GM12864 (cell line): ENCODE data around the gene PLEKHF1.

Experiments
- DNase-seq: peaks from one replicate; pipeline ENCODE4 v3.0.0-alpha.2; 2011; ENCODE audit warnings: low read depth
- H3K4me3 ChIP-seq: 2 replicates; pipeline ENCODE4 v1.5.1; 2011; ENCODE audit warnings: mild to moderate bottlenecking, low read depth, low read length, control low read depth
- CTCF ChIP-seq: IDR thresholded peaks from 2 replicates; pipeline ENCODE4 v1.5.1; 2011; ENCODE audit warnings: low read depth, mild to moderate bottlenecking, moderate library complexity, low read length, control low read depth, inconsistent platforms; ENCODE audit errors: missing control alignments

Gene PLEKHF1

GRCh38 chr19:29712744-29713516 is 47.7 kb downstream of the PLEKHF1 start:
- no peak for DNase-seq

GRCh38 chr19:29714371-29714952 is 49.2 kb downstream of the PLEKHF1 start:
- DNase-seq = no peak
- TF ChIP-seq CTCF = no peak
- peak overlapping the region; percentile 95 for H3K4me3 ChIP-seq

More at GRCh38 chr19:29712744-29713516, 47.7 kb downstream of the PLEKHF1 start:
- no peak overlapping the region for H3K4me3 ChIP-seq
- no peak for TF ChIP-seq CTCF

DNA sequence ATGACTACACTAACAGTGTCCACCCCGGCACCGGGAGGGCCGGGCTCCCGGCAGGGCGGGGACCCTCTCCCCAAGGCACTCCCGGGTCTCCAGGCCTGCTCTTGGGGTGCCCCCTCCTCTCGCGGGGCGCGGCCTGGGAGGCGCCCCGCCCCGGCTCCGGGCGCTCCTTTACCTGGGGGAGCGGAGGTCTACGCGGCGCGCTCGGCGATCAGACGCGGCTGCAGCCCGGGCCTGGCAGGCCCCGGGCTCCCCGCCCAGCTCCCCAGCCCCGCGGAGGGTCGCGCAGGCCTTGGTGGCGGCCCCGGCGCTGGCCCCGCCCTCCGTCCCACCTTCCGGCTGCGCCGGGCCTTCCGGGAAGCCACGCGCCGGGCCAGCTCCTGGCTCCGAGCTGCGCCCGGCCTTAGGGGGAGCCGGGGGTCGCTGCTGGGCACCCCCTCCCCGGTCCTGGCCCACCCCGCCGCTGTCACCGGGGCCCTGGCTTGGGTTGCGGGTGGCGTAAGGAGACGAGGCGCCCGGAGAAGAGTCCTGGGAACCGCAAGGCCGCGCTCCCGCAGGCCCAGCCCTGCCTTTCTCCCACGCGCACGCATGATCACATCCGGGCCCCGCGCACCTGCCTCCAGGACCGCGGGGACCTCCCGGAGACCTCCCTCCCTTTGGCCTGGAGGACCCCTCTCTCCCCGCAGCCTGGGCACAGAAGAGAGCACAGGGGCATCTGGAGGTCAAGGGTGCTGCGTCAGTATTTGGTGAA is 49.9 kb downstream of the PLEKHF1 start, which contains the start of gene C19orf12:
C19orf12 (minus strand) TSS at position 309 of the 748 bp plus-strand sequence. CDS start 6,848 bp downstream, outside the sequence.
- no peak for DNase-seq
- no peak for TF ChIP-seq CTCF
- peak within 1 kb of the TSS; percentile 95 for H3K4me3 ChIP-seq

DNA sequence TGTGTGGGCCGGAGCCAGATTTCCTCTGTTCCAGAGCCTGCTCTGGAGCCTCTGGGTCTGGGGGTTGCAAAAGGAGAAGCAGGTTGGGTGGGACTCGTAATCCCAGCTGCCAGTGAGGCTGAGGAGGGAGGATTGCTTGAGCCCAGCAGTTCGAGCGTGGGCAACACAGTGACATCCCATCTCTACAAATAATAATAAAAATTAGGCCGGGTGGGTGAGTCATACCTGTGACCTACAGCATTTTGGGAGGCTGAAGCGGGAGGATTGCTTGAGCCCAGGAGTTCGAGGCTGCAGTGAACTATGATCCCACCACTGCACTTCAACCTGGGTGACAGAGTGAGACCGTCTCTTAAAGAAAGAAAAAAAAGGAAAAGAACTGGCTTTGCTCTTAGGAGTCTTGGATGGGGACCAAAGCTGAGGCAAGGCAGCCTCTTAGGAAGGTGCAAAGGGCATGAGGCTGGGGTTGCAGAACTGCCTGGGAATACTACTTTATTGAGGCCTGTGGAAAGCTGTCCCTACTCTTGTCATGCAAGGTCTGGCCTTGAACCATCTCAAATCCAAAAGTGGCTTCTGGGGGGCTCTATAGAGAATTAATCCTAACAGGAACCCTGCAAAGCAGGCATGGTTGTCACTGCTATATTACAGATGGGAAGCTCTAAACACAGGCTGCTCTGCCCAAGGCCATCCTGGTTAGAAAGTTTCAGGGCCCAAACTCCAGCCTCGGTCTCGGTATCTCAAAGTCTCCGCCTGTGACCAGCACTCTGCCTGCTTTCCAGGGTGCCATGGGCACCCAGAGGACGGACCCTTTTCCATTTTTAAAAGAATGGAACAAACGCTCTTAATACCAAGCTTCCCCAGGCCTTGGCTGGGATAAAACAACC is 50.7 kb downstream of the PLEKHF1 start:
- no peak for DNase-seq
- TF ChIP-seq CTCF = no peak
- peak overlapping the region; percentile 95 for H3K4me3 ChIP-seq

- H3K4me3 ChIP-seq = no peak overlapping the region
- no peak for TF ChIP-seq CTCF
- no peak for DNase-seq
Observed at GRCh38 chr19:29717051-29717450, 51.8 kb downstream of the PLEKHF1 start.

DNA sequence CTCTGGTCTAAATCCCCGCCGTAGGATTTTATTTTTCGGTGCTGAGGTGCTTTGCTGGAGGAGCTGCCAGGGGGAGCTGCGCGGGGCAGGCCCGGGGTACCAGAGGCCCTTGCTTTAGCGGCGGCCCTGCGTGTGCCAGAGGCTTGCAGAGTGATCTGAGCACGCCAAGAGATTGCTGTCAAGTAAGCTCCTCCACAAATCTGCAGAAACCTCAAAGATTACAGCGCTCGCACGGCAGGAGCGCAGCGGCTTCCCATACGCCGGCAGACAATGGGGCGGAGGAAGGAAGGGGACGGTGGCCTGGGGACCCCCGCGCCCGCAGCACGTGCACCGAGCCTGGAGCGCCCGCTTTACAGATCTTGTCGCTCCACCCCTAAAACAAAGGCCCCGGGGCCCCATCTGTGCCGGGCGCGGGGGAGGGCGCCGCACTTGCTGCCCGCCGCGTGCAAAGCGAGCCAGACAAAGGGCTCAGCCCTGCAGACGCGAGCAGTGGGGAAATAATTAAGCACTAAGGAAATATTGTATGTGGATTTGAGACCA is 58.9 kb downstream of the PLEKHF1 start:
- no peak for TF ChIP-seq CTCF
- no peak for DNase-seq
- no peak overlapping the region for H3K4me3 ChIP-seq
